Mucosa of stomach (tissue), 1 donor: Measurements from ENCODE around the gene GSN.

Experiments used
- H3K27me3 ChIP-seq: one replicate; pipeline ENCODE4 v1.7.0; 2013; ENCODE audit warnings: mild to moderate bottlenecking, low read length; ENCODE audit not compliant: control insufficient read depth, insufficient read depth
- H3K36me3 ChIP-seq: one replicate; pipeline ENCODE4 v1.7.0; 2013; ENCODE audit warnings: low read length; ENCODE audit not compliant: control insufficient read depth, insufficient read depth
- H3K4me1 ChIP-seq: one replicate; pipeline ENCODE4 v1.7.0; 2013; ENCODE audit warnings: mild to moderate bottlenecking, low read length; ENCODE audit not compliant: control insufficient read depth, insufficient read depth
- H3K4me3 ChIP-seq: one replicate; pipeline ENCODE4 v1.7.0; 2013; ENCODE audit warnings: low read length
- H3K9ac ChIP-seq: one replicate; pipeline ENCODE4 v1.7.0; 2013; ENCODE audit warnings: mild to moderate bottlenecking, low read length, moderate library complexity
- H3K9me3 ChIP-seq: one replicate; pipeline ENCODE4 v1.7.0; 2013; ENCODE audit warnings: mild to moderate bottlenecking, low read length, moderate library complexity; ENCODE audit not compliant: control insufficient read depth
- donor health status: Pancreatic carcinoma.

The GSN gene

DNA sequence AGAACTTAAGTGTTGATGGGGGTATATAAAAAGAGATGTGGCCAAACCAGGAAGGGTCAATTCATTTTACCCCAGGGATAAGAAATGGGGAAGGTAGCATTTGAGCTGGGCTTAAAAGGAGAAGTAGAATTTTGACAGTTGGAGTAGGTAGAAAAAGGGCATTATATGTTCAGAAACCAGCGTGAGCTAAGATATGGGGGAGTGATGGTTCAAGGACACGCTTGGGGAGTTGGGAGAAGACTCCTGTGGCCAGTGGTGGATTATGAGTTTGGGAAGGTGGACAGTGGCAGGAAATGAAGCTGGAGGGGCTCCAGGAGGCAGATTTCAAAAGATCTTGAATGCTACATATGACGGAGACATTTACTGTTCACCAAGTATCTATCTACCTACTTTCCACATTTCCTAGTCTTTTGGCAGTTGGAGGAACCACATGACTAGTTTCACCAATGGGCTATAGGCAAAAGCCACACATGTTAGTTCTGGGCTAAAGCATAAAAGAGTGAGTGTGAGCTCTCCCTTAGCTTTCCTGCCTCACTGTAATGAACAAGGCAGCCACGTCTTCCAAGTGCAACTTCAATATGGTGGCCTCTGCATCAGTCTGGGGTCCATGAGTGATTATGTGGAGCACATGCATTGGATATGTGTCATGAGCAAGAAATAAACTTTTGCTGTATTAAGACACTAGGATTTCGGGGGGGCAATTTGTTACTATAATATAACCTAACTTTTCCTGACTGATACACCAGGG lies 15.7 kb upstream of the GSN start:
- Histone ChIP-seq H3K36me3 (no peaks in the 10 kb centered on the region), H3K4me1 (no peaks in the 10 kb centered on the region), H3K27me3 (no peaks in the 10 kb centered on the region), H3K9me3 (no peaks in the 10 kb centered on the region), H3K9ac (no peak overlapping the region), H3K4me3 (no peak overlapping the region)

DNA sequence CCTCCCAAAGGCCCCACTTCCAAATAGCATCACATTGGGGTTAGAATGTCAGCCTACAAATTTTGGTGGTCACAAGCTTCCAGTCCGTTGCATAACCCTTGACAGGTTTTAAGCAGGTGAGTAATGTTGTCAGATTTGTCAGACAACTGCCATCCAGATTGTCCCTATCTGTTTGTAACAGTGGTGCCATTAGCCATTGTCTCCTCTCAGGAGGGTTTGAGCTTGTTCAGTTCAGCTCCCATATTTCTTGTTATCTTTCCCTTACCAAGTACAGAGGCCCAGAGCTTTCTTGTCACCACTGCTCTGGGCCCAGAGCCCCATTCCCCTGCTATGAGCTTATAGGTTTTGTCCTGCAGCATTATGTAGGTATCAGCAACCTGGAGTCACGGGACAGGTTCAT lies 14.8 kb upstream of the GSN start:
- H3K4me1 ChIP-seq = no peaks in the 10 kb centered on the region
- H3K9ac ChIP-seq = no peak overlapping the region
- no peaks in the 10 kb centered on the region for H3K9me3 ChIP-seq
- H3K27me3 ChIP-seq = no peaks in the 10 kb centered on the region
- no peaks in the 10 kb centered on the region for H3K36me3 ChIP-seq
- H3K4me3 ChIP-seq = no peak overlapping the region

DNA sequence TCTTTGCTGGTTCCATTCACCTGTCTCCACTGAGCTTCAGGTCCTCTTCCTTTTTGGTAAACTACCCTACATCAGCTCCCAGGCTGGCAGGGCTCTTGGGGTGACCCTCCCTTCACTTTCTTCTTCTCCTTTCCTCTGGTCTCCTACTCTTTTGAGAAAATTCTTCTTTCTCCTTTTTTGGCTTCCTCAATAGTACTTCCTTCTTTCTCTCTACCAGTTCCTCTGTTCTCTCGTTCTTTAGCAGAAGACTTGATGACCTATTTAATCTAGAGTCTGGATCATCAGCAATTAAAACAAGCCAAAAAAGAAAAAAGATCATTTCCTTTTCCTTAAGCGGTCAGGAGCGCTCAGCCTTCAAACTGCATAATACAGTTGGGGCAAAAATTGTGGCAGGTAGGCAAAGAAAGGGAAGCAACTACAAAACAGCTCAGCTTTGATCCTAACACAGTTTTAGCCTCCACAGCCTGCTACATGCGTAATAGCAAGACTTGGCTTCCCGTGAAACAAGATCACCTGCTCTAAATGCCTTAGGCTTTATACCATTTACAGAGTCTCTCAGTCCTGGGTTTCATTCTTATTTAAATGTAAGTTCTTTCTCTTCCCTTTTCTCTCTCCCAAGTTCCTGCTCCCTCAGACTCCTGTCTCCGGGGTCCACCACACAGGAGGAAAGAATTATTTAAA lies 14.0 kb upstream of the GSN start:
- Histone ChIP-seq H3K27me3 (no peaks in the 10 kb centered on the region), H3K36me3 (no peaks in the 10 kb centered on the region), H3K4me1 (no peaks in the 10 kb centered on the region), H3K9me3 (no peaks in the 10 kb centered on the region), H3K4me3 (no peak overlapping the region), H3K9ac (no peak overlapping the region)

DNA sequence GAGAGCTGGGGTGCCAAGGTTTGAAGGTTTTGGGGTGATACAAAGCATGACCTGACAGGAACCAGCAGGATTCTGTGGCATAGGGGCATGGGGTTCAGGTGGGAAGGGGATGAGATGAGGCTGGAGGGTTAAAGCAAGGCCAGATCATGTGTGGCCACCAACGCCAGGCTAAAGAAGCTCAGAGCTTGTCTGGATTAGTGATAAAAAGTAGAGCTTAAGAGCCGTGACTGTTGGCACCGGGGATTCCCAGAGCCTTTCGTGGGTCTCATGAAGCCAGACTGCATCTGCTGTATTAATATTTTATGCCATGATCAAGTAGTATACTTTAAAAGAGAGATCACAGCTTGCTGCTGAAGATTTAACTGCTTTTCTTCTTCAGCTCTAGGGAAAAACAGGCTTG lies 8.5 kb upstream of the GSN start:
- Histone ChIP-seq H3K9me3 (no peaks in the 10 kb centered on the region), H3K9ac (no peak overlapping the region), H3K27me3 (no peaks in the 10 kb centered on the region), H3K36me3 (no peaks in the 10 kb centered on the region), H3K4me3 (no peak overlapping the region), H3K4me1 (no peaks in the 10 kb centered on the region)

DNA sequence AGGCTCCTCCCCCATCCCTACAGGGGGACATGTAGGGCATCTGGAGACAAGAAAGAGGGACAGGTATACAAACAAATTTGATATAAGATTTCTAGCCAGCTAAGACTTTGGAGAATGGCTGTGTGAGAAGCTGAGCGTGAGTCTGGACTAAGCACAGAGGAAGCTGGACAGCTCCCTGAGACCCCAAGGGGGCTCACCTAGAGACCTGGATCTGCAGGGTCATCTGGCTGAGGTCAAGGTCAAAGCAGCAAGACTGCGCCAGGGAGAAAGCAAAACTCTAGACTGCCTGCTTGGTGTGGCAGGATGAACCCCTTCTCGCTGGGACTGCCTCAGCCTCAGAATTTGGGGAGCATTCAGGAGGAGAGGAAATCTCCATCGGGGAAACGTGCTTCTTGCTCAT lies 8.0 kb upstream of the GSN start:
- Histone ChIP-seq H3K9me3 (no peaks in the 10 kb centered on the region), H3K27me3 (no peaks in the 10 kb centered on the region), H3K9ac (no peak overlapping the region), H3K4me1 (no peaks in the 10 kb centered on the region), H3K36me3 (no peaks in the 10 kb centered on the region), H3K4me3 (no peak overlapping the region)

DNA sequence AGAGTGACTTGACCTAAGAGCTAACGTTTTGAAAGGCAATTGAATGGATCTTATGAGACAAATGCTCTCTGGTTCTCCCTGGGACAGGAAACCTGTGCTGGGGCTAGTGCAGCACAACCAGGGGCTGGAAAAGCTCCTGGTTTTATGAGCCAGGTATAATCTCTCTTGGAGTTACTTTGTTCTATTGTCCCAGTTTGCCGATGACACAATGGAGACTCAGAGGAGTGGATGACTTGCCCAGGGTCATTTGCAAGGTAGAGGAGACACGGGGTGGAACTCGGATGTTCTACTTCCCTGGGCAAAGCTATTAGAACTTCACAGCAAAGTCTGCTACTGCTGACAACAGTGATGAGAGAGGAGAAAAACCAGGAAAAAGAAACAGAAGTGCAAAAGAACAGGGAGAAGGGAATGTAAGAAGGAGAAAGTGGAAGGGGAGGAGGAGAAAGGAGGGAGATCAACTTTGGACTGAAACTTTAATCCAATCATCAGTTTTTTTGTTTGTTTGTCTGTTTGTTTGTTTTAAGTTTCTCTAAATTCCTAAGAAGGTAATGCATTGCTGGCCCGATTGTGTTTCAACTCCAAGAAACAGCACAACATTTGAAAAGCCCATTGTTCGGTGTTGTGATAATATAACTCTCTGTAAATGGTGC lies 7.4 kb upstream of the GSN start:
- H3K4me3 ChIP-seq = no peak overlapping the region
- no peak overlapping the region for H3K9ac ChIP-seq
- no peaks in the 10 kb centered on the region for H3K36me3 ChIP-seq
- no peaks in the 10 kb centered on the region for H3K4me1 ChIP-seq
- no peaks in the 10 kb centered on the region for H3K27me3 ChIP-seq
- no peaks in the 10 kb centered on the region for H3K9me3 ChIP-seq

DNA sequence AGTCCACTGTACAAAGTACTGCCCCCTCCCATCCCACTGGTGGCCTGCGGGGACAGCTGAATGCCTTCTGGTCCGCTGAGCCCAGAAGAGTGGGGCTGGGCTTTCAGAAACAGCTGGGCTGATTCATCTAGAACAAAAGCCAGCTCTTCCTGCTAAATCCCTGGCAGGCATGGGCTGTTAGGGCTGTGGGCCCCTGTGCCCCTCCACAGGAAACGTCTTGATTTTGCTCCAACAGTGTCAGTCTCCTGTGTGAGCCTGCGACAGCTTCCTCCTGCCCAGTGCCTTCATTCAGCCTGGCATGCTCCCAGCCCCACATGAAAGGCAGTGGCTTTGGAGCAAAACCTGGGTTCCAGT lies 6.9 kb upstream of the GSN start:
- no peaks in the 10 kb centered on the region for H3K9me3 ChIP-seq
- H3K4me3 ChIP-seq = no peak overlapping the region
- H3K9ac ChIP-seq = no peak overlapping the region
- H3K4me1 ChIP-seq = no peaks in the 10 kb centered on the region
- no peaks in the 10 kb centered on the region for H3K27me3 ChIP-seq
- no peaks in the 10 kb centered on the region for H3K36me3 ChIP-seq

DNA sequence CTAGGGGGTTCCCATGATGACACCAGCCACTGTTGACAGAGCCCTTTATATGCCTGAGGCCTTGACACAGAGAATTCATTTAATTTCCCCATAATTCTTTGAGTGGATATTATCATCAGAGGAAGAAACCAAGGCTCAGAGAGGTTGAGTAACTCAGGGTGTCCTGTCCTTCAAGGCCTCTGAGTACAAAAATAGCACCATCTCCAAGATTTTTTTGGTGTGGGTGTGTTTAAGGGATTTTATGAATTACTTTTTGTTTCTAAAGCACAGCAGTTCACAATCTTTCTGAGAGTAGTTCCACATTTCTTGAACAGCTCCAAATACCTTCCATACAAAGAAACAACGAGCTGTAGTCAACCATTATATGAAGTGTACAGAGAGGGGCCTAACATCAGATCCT lies 6.2 kb upstream of the GSN start:
- Histone ChIP-seq H3K36me3 (no peaks in the 10 kb centered on the region), H3K9ac (no peak overlapping the region), H3K9me3 (no peaks in the 10 kb centered on the region), H3K4me1 (no peaks in the 10 kb centered on the region), H3K4me3 (no peak overlapping the region), H3K27me3 (no peaks in the 10 kb centered on the region)

DNA sequence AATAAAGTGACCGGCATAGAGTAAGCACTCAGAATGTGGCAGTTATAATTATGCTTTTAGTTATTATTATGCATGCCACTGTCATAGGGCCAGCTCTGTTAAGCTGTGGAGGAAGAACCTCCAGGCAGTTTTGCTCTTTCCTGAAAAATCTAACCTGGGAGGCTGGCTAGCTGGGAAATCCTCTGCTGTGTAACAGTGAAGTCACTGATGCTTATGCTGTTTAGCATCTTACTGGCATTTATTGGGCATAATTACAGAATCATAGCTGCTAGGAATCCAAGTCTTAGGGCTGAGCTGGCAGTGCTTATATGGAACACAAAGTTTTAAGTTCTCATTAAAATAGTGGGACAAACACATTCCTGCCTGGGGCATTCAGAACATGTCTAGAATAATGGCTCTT lies 5.5 kb upstream of the GSN start:
- H3K9ac ChIP-seq = no peak overlapping the region
- no peaks in the 10 kb centered on the region for H3K9me3 ChIP-seq
- H3K36me3 ChIP-seq = no peaks in the 10 kb centered on the region
- no peaks in the 10 kb centered on the region for H3K27me3 ChIP-seq
- no peak overlapping the region for H3K4me3 ChIP-seq
- peaks cover 2% of the 10 kb centered on the region for H3K4me1 ChIP-seq

DNA sequence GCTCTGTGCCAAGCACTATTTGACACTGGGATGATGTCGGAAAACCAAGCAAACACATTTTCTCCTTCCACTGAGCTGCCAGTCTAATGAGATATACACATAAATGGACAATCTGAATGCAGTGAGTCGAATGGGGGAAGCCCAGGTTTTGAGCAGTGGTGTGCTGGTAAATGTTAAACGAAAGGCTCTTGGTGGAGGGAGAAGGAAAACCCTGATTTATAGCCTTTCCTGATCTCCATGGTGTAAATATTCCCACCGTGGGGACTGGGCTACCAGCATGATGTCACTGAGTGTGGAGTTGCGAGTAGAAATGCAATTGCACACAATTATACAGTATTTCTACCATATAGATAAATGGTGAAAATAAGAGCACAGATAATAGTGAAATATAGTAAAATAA lies 5.0 kb upstream of the GSN start:
- Histone ChIP-seq H3K36me3 (no peaks in the 10 kb centered on the region), H3K4me3 (no peak overlapping the region), H3K4me1 (peaks cover 3% of the 10 kb centered on the region), H3K27me3 (no peaks in the 10 kb centered on the region), H3K9me3 (no peaks in the 10 kb centered on the region), H3K9ac (no peak overlapping the region)

DNA sequence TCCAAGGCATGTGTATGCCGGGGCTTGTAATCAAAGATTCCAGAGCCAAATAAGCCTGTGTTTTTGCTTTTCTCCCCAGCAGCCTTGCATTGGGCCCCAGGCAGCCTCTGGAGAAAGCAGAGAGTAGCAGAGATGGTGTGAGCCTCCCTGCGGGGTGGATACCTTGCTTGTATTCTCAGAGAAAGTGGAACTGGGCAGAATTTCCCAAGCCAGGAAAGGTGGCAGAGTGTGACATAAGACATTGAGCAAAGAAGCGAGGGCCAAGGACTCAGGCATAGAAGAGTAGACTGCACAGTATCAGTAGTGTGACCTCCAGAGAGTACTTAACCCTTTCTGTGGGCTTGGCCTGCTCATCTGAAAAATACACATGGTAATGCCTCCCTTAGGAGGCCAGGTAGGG lies 1.6 kb upstream of the GSN start:
- H3K4me1 ChIP-seq = peaks cover 21% of the 10 kb centered on the region
- no peaks in the 10 kb centered on the region for H3K9me3 ChIP-seq
- H3K36me3 ChIP-seq = no peaks in the 10 kb centered on the region
- no peak overlapping the region for H3K4me3 ChIP-seq
- no peaks in the 10 kb centered on the region for H3K27me3 ChIP-seq
- H3K9ac ChIP-seq = no peak overlapping the region

DNA sequence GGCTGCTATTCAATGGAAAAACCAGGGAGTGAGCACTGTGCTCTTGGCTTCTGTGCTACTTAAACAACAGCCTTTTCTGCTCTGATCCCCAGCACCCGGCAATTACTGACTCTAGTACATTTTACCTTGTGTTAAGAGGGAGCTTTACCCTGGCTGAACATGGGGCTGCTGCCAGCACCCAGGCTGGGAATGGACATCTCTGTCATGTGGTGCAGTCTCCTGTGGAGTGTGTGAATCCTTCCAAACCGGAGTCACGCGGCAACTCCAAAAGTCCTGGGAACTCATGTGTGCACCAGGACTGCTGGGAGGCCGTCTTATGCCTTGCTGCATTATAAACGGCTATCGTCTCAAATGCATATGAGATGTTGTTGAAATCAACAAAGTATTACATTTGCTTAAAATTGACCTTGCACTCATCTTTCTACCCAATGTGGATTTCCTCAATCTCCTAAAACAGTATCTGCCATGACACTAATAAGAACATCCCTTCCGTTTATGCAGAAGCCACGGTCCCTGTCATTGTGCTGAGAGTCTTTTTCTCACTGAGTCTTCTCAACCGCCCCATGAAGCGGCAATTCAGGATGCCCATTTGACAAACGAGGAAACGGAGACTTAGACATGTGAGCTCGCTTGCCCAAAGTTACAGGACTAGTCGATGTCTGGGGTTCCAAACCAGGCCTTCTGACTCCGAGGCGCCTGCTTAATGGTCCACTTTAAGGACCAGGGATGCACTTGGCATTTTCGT lies 884 bp upstream of the GSN start:
- Histone ChIP-seq H3K4me3 (no peak overlapping the region), H3K4me1 (peaks cover 28% of the 10 kb centered on the region), H3K27me3 (no peaks in the 10 kb centered on the region), H3K9me3 (no peaks in the 10 kb centered on the region), H3K36me3 (no peaks in the 10 kb centered on the region), H3K9ac (no peak overlapping the region)
